CD4-positive, alpha-beta T cell treated with Interleukin-6 at 100 ng/mL for 8 hours (primary cell): ENCODE results near the gene DOCK11.
A peak's percentile ranks its signal among the peaks of the same experiment; 100 is the strongest.
"Not testable (repeated sequence)": the region's sequence is repeated elsewhere in the genome, so short reads cannot be mapped to it uniquely, and the experiment has no call there.

Experiments used
- DNase-seq: peaks from one replicate; pipeline ENCODE4 v3.0.0-alpha.2; 2020; ENCODE audit warnings: mixed read lengths, low spot score

The DOCK11 gene

DNA sequence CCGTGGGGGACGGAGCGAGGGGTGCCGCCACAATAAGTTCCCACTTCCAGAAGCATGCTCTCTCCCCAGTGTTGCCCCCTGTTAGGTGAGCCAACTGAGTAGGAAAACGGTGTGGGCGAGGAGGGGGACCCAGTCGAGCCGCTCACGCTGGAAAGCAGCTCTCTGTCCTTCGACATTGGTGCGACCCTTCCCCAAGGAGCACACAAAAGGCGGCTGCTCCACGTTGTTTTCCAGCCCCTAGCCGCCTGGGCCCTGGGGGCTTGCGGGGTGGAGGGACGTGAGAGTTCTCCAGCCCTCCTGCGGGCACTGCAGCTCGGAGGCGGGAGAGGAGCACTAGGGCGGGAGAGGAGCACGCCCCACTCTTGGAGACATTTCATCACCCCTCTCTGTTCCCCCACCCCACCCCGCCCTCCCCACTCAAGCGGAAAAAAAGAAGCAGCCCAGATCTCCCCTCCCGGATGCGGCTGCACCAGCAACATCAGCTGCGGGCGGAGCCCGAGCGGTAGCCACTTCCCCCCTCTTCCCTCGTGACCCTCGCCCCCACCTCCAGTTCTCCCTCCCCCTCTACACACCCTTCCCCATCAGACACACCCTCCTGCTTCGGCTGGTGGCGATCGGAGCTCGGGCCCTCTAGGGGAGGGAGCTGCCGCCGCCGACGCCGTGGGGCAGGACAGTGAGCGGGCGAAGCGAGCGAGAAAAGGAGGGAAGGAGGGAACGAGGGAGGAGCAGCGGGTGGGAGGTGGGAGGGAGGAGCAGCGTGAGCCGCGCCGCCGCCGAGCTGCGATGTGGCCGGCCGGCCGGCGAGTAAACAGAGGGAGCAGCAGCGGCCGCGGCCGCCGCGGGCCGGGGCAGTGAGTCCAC is at the start of gene DOCK11:
Gene DOCK11 (plus strand): TSS at position 755 of the 861 bp plus-strand sequence. CDS start 157 bp downstream, outside the sequence.
- DNase-seq = peak; percentile 86

DNA sequence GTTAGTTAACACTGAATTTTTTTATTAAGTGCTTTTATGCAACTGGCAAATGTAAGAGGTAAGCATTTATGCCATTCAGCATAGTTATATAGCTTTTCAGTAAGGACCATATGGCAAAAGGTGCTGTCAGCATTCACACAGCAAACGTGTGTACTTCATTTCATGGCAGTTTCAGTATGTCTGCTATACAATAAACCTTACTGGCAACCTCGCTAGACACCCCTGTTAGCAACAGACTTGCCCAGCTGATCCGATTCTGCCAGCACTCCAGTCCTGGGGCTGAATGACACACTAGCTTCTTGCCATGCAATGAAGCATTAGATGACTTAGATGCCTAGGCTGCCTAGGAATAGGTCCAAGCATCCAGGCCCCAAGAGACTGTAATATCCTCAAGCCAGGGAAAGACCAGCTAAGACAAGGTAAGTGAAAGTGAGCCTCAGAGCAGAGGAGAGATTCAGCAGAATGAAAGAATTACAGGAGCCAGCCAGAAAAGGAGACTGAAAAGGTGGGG is 47.3 kb upstream of the DOCK11 start:
- no peak for DNase-seq

- DNase-seq = no peak
Measured at GRCh38 chrX:118455013-118455412, 40.6 kb upstream of the DOCK11 start.

DNA sequence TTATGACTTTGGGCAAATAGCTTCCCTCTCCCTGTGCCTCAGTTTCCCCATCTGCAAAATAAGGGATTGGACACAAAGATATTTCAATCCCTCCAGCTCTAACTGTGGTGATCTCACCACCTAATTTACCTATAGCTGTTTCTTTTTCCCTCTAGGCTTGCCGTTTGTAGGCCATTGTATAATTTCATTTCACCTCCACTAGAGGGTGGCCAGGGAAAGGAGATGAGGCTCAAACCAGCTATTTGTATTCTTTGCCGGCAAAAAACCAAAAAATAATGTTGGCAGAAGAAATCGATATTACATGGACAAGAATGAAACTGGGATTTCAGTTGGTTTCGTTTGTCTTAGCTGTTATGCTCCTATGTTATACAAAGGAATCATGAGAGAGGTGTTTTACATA is 36.1 kb upstream of the DOCK11 start:
- DNase-seq = peak; percentile 13

GRCh38 chrX:118464501-118464900 is 31.1 kb upstream of the DOCK11 start:
- no peak for DNase-seq

GRCh38 chrX:118468122-118468521 is 27.5 kb upstream of the DOCK11 start:
- DNase-seq = no peak

DNA sequence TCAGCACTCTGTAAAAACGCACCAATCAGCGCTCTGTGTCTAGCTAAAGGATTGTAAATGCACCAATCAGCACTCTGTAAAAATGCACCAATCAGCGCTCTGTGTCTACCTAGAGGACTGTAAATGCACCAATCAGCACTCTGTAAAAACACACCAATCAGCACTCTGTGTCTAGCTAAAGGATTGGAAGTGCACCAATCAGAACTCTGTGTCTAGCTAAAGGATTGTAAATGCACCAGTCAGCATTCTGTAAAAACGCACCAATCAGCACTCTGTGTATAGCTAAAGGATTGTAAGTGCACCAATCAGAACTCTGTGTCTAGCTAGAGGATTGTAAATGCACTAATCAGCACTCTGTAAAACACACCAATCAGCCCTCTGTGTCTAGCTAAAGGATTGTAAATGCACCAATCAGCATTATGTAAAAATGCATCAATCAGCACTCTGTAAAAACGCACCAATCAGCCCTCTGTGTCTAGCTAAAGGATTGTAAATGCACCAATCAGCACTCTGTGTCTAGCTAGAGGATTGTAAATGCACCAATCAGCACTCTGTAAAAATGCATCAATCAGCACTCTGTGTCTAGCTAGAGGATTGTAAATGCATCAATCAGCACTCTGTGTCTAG is 24.8 kb upstream of the DOCK11 start:
- DNase-seq = not testable (repeated sequence)

GRCh38 chrX:118474586-118474985 is 21.0 kb upstream of the DOCK11 start:
- no peak for DNase-seq

DNA sequence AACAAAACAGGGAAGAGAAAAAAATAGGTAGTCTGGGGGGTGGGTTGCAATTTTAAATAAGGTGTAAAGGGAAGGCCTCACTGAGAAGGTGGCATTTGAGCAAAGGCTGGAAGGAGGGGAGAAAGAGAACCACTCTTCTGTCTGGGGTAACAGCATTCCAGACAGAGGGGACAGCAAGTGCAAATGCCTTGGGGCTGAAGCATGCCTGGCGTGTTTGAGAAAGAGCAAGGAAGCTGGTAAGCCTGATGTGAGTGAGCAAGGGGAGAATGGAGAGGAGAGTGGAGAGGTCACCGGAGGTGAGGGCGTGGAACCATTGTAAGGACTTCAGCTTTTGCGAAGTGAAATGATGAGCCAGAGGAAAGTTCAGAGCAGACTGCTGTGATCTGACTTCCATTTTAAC is 19.7 kb upstream of the DOCK11 start:
- no peak for DNase-seq

DNA sequence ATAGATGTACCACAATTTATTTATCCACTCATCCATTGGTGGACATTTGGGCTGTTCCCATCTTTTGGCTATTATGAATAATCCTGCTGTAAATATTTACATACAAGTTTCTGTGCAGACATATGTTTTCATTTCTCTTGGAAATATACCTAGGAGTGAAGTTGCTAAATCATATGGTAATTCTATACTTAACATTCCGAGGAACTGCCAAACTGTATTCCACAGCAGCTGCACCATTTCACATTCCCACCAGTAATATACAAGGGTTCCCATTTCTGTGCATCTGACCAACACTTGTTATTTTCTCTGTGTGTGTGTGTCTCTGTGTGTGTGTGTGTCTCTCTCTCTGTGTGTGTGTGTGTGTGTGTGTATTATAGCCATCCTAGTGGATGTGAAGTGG is 15.4 kb upstream of the DOCK11 start:
- DNase-seq = no peak

GRCh38 chrX:118482384-118482783 is 13.2 kb upstream of the DOCK11 start:
- DNase-seq = not testable (repeated sequence)

DNA sequence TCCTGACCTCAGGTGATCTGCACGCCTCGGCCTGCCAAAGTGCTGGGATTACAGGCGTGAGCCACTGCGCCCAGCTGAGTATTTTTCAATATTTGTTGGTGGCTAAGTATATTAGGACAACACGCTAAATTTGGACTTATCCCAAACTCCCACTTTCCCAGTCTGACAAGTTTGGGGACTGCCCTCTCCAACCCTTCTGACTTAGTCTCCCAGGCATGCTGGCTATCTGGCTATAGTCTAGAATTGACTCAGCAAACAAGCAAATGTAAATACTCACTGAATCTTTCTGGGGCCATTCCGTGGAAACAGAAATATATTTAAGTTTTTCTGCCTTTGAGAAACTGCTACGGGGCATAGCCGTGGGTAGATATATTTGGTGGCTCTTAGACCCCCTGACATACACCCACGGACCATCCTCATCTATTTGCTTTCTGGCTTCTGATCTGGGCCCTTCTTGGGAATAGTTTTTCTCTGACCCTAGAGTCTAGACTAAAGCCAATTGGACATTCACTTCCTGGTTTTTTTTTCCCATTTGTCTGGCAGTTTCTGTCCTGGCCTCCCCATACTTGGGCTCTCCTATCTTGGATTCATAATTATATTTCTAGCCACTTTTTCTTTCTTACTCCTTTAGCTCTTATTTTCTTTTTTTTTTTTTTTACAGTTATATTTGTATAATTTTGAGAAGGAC is 11.3 kb upstream of the DOCK11 start:
- no peak for DNase-seq

- DNase-seq = not testable (repeated sequence)
Measured at GRCh38 chrX:118486693-118487092, 8.9 kb upstream of the DOCK11 start.

GRCh38 chrX:118493016-118493415 is 2.6 kb upstream of the DOCK11 start:
- no peak for DNase-seq

GRCh38 chrX:118493653-118494297 is 1.8 kb upstream of the DOCK11 start:
- no peak for DNase-seq

DNA sequence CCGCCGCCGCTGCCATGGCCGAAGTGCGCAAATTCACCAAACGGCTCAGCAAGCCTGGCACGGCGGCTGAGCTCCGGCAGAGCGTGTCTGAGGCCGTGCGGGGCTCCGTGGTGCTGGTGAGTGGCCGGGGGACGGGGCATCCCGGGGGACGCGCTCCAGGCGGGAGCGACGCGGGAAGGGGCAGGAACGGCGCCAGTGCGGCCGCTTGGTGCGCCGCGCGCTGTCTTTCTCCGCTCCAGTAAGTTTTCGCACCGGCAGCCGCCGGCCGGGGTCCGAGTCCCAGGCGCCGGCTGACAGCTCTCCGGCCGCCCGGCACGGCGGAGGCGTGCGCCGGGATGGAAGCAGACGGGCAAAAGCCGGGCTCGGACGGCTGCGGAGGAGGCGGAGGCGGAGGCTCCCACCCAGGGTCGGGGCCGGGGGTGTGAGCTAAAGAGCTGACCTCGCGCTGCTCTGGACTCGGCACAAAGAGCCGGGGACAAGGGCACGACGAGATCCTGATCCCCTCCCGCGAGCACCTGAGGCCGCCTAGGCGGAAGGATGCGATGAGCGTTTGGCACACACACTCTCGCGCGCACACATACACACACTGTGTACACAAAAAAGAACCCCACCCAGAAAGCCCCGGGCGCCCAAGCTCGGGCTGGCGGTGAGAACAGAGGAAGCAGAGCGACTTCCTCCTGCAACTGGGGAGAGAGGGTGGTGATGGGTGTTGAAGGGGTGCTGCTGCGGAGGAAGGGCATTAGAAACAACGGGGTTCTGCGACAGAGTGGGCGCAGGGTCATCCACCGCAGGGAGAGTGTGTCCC is 545 bp downstream of the DOCK11 start:
- peak; percentile 83 for DNase-seq

DNA sequence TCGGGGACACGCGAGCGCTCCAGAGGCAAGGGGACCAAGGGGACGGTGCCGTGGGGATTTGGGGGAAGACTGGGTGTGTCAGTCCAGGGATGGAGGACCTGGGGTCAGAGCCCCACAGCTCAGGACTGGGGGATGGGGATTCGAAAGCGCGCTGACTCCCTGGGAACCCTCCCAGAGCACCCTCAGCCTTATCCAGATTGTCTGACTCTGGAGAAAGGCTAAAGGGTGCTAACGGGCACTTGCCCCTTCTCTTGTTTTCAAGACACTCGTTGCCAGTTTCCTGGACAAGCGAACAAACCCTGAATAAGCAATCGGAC is 1.1 kb downstream of the DOCK11 start:
- no peak for DNase-seq

DNA sequence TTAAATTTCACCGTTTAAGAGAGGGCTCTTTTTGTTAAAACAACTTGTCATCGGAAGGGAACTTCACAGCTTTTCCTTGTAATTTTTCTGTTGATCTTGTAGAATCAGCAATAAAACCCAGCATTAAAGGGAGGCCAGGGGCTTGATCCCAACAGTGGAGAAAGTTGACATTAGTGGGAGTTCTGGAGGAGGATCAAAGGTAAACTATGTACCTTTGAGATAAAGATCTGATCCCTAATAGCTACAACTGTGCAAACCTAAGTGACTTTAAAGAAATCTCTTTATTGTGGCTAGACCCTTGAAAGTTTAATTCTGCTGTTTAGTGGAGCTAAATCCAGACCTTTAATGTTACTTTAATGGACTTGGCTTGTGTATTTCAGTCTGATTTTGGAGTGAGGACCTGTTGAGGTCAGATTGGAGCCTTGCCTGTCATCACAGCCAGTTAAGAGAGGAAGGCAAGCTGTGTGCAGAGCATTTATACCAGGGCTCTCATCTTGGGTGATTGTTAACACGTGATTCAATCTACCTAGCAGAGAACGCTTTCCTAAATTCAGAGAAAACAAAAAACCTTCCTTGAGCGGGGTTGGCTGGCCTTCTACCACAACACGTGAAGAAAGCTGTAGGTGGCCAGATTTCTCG is 1.7 kb downstream of the DOCK11 start:
- DNase-seq = peak; percentile 51

DNA sequence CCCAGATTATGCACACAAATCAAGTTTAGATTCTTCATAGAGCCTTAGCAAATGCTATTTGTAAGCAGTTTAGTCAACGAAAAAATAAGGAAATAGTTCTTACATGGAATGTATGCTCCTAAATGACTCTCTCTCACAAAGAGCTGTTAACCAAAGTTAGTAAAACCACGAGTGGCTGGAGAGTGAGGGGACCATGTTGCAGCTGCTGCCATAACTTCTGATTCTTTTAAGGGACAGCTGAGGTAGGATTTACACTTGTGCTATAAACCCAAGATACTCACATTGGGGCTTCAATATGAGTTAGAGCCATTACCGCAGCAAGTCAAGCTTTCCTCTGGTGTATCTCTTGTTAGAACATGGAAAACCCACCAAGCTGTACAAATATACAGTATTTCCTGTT is 2.7 kb downstream of the DOCK11 start:
- no peak for DNase-seq

DNA sequence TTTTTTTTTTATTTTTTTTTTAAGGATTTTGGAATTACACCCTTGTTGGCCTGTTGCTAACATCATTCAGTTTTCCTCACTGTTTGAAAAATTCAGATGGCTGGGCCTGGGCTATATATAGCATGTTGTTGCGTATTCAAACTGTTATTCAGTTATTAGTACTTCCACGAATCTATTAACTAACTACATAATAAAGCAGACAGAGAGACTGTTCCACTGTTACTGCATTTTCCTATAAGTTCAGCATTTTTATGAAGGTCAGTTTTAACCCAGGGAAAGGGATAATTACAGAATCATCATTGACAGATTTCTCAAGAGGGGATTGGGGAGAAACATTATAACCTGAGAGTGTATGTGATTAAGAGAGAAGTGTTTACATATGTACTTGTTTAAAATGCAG is 3.1 kb downstream of the DOCK11 start:
- no peak for DNase-seq

GRCh38 chrX:118499295-118499694 is 3.7 kb downstream of the DOCK11 start:
- no peak for DNase-seq
